OCI-LY1 (cell line): ENCODE data around the gene FNBP1.
A peak's percentile ranks its signal among the peaks of the same experiment; 100 is the strongest.

Experiments used
- CTCF ChIP-seq: fragments of 200-600 bp; sonication (generic), shearing (Covaris generic); IDR thresholded peaks from 2 replicates; pipeline ENCODE4 v1.5.1; 2017; ENCODE audit warnings: mild to moderate bottlenecking, antibody characterized with exemption, low read length, moderate library complexity, mixed read lengths
- EZH2 ChIP-seq: fragments of 200-600 bp; sonication (generic), shearing (Covaris generic); IDR thresholded peaks from 2 replicates; pipeline ENCODE4 v1.8.0; 2017; ENCODE audit warnings: borderline replicate concordance, mixed run types, mild to moderate bottlenecking, antibody characterized with exemption, low read length, moderate library complexity, mixed read lengths

- TF ChIP-seq CTCF (peak; percentile 66), EZH2 (no peak)
These were observed 175.6 kb downstream of the FNBP1 start for GRCh38 chr9:129867136-129868022.
